Breast epithelium (tissue), 3 donors: ENCODE measurements around the gene PNKD.

Experiments used
- CTCF ChIP-seq, 3 donors: fragments of 450-650 bp; IDR thresholded peaks; one replicate each; pipeline ENCODE4 v1.5.1; 2016 to 2017; ENCODE audit warnings: antibody characterized with exemption in 3 of 3, mild to moderate bottlenecking in 3 of 3, moderate library complexity in 3 of 3
- POLR2A ChIP-seq: fragments of 450-650 bp; IDR thresholded peaks from one replicate; pipeline ENCODE4 v1.6.1; 2016; ENCODE audit warnings: antibody characterized with exemption, mild to moderate bottlenecking, moderate library complexity
- POLR2AphosphoS5 ChIP-seq, 3 donors: sonication (generic); formaldehyde crosslinking; IDR thresholded peaks; one replicate each; pipeline ENCODE4 v1.6.1; 2017; ENCODE audit warnings: antibody characterized with exemption in 3 of 3

GRCh38 chr2:218375212-218375611 lies 104.9 kb downstream of the PNKD start:
- TF ChIP-seq CTCF (IDR thresholded peaks at IDR 0.05) (no peak), POLR2A (no peak), POLR2AphosphoS5 (IDR thresholded peaks at IDR 0.05) (no peak)
